ENCODE data around the gene LRRC23. TPM values are rescaled to one million over a fixed set of nuclear protein-coding genes. Genes with fewer than 3 reads are reported as not detected.

LRRC23 gene
- total and polyA plus RNA-seq, 2 experiments from 2014 or later: 2.4 to 9.1 TPM

- no peaks in the 10 kb centered on the region for H4K20me1 ChIP-seq (replicated peaks; ENCODE audit: insufficient read depth)
- DNase-seq (ENCODE audit: low spot score): peak; percentile 31
- H3K79me2 ChIP-seq (replicated peaks; ENCODE audit: insufficient read depth): no peaks in the 10 kb centered on the region
- TF ChIP-seq, protein P1, sequence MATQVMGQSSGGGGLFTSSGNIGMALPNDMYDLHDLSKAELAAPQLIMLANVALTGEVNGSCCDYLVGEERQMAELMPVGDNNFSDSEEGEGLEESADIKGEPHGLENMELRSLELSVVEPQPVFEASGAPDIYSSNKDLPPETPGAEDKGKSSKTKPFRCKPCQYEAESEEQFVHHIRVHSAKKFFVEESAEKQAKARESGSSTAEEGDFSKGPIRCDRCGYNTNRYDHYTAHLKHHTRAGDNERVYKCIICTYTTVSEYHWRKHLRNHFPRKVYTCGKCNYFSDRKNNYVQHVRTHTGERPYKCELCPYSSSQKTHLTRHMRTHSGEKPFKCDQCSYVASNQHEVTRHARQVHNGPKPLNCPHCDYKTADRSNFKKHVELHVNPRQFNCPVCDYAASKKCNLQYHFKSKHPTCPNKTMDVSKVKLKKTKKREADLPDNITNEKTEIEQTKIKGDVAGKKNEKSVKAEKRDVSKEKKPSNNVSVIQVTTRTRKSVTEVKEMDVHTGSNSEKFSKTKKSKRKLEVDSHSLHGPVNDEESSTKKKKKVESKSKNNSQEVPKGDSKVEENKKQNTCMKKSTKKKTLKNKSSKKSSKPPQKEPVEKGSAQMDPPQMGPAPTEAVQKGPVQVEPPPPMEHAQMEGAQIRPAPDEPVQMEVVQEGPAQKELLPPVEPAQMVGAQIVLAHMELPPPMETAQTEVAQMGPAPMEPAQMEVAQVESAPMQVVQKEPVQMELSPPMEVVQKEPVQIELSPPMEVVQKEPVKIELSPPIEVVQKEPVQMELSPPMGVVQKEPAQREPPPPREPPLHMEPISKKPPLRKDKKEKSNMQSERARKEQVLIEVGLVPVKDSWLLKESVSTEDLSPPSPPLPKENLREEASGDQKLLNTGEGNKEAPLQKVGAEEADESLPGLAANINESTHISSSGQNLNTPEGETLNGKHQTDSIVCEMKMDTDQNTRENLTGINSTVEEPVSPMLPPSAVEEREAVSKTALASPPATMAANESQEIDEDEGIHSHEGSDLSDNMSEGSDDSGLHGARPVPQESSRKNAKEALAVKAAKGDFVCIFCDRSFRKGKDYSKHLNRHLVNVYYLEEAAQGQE (IDR thresholded peaks at IDR 0.05; ENCODE audit: unreplicated experiment): no peak
- no peak for TF ChIP-seq STAT1 (IDR thresholded peaks at IDR 0.05; ENCODE audit: unreplicated experiment)
- no peak for TF ChIP-seq NANOG (IDR thresholded peaks at IDR 0.05; ENCODE audit: borderline replicate concordance)
- TF ChIP-seq EZH2phosphoT487 (IDR thresholded peaks at IDR 0.05; ENCODE audit: unreplicated experiment): no peak
- no peak for TF ChIP-seq ZNF462 (CRISPR knock-in tag; IDR thresholded peaks at IDR 0.05)
- TF ChIP-seq CTCF (conservative IDR thresholded peaks at IDR 0.05; ENCODE audit: low read depth in 2 of 2): no peak
- TF ChIP-seq ZNF331 (CRISPR knock-in tag; IDR thresholded peaks at IDR 0.05; ENCODE audit: low read depth): no peak
- no peak overlapping the region; the same call in 1 of the 2 replicates for H3K27ac Mint-ChIP-seq
- no peak overlapping the region for H3K4me3 Mint-ChIP-seq
- H3K36me3 Mint-ChIP-seq (ENCODE audit: low read depth): no peaks in the 10 kb centered on the region
- peak overlapping the region; percentile 53 for H3K4me2 ChIP-seq
- no peak for ATAC-seq
- no peaks in the 10 kb centered on the region for H3K9me2 ChIP-seq (ENCODE audit: insufficient read depth)
- no peaks in the 10 kb centered on the region for H3K36me3 ChIP-seq (ENCODE audit: insufficient read depth)
- no peaks in the 10 kb centered on the region for H3K27me3 ChIP-seq (ENCODE audit: insufficient read depth)
- peaks cover 6% of the 10 kb centered on the region; the same call in 1 of the 2 replicates for H3F3A ChIP-seq (replicated peaks; ENCODE audit: low read depth)
- peak overlapping the region; percentile 79 for H3K27ac ChIP-seq (ENCODE audit: low read depth)
- H2AFZ ChIP-seq: no peak overlapping the region
- H3K4me1 ChIP-seq (ENCODE audit: insufficient read depth): peaks cover 17% of the 10 kb centered on the region
- H3K27me3 Mint-ChIP-seq (ENCODE audit: insufficient read depth, low read depth, poor library complexity): peaks cover 3% of the 10 kb centered on the region
- H3K4me1 Mint-ChIP-seq: no peaks in the 10 kb centered on the region; the same call in 1 of the 3 replicates
- H3K4me3 ChIP-seq: peak overlapping the region; percentile 17
- H3K9me3 Mint-ChIP-seq: no peaks in the 10 kb centered on the region
Measured at GRCh38 chr12:6903722-6904121, 900 bp upstream of the LRRC23 start.

All from GM23338 (cell line).